ENCODE measurements around the gene FOXS1. TPM values are rescaled to one million over a fixed set of nuclear protein-coding genes. Genes with fewer than 3 reads are reported as not detected.

The FOXS1 gene
- polyA plus RNA-seq, 1 of the 3 experiments (the other 2 are of a cell fraction) = 0.99 TPM

DNA sequence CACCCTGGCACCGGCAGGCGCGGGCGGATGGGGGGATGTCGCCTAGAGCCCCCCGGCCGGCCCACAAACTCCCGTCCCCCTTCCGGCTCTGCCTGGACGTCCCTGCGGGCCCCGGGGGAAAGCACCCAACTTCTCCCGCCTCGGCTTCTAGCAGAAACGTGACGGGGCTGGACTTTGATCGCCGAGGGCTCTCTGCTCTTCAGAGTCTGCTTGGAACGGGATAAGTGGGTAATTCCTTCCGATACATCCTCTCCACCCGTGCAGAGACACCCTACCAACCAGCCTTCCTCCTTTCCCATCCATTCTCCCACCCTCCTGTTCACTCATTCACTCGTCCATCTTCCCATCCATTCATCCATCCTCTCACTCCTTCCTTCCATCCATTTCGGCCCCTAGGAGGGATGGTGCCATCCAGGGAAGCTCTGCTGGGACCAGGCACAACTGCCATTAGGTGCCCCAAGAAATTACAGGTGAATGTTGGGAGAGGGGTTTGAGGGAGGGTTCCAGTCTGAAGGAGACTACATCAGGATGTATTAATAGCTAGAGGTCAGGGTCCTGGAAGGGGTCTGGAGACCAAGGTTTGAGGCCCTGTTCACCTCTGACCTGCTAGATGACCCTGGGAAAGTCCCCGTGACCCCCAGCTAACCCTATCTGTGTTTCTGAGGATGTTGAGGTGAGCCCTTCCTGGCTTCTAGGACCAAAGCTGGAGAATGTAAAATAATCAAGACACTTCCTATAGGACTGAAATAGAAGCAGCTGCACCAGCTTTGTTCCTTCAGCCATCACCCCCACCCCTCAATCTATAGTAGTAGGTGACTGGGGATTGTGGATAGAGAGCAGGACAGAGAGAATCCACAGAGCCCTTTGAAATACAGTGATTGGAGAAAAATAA lies 25.6 kb upstream of the FOXS1 start (continued):
- TF ChIP-seq MAX (IDR thresholded peaks at IDR 0.05; ENCODE audit: low read depth) (no peak), RAD21 (IDR thresholded peaks at IDR 0.05; ENCODE audit: low read length) (no peak), CHD2 (IDR thresholded peaks at IDR 0.05; ENCODE audit: low read length, partially characterized antibody) (no peak), ELF1 (IDR thresholded peaks at IDR 0.05) (no peak), POLR2AphosphoS5 (IDR thresholded peaks at IDR 0.05; ENCODE audit: low read depth, low read length) (no peak), GATA2 (CRISPR knock-in tag; IDR thresholded peaks at IDR 0.05) (no peak), NFIC (IDR thresholded peaks at IDR 0.05; ENCODE audit: borderline replicate concordance) (no peak), NRF1 (IDR thresholded peaks at IDR 0.05; ENCODE audit: low read depth, low read length) (no peak), GABPA (IDR thresholded peaks at IDR 0.05; ENCODE audit: low read depth) (no peak), TEAD4 (IDR thresholded peaks at IDR 0.05; ENCODE audit: borderline replicate concordance, insufficient read depth) (no peak), RFX5 (IDR thresholded peaks at IDR 0.05; ENCODE audit: low read length) (no peak)
- TF ChIP-seq, protein P1, sequence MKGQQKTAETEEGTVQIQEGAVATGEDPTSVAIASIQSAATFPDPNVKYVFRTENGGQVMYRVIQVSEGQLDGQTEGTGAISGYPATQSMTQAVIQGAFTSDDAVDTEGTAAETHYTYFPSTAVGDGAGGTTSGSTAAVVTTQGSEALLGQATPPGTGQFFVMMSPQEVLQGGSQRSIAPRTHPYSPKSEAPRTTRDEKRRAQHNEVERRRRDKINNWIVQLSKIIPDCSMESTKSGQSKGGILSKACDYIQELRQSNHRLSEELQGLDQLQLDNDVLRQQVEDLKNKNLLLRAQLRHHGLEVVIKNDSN (IDR thresholded peaks at IDR 0.05; ENCODE audit: borderline replicate concordance, low read depth) = no peak

DNA sequence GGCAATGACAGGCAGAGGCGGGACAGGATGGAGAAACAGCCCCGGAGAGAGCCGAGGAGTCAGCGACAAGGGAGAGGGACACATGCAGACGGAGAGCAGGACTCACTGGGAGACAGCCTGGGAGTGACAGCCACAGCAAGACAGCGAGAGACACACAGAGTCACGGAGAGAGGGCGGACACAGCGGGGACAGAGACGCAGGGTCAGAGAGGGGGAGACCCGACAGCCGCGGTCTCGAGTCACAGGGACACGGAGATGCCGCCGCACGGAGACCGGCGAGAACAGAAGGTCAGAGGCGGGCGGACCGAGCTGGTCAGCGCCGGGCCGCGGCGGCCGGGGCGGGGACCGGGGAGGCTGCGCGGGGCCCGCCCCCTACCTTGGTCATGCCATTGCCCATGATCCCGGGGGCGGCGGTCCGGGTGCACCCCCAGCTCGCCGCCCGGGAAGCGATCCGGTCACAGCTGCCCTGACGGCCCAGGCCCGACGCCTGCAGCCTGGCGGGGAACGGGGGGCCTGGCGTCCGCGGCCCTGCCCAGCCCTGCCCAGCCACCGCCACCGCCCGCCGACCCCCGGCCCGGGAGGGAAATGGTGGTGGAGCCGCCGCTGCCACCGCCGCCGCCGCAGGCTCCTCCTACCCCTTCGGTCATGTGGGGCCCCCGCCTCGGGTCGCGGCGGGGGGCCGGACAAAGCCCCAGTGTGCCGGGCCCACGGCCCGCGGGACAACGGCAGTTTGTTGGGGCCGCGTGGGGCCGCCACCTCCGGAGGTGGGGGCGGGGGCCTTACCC lies 24.7 kb upstream of the FOXS1 start, which contains the start of the genes DUSP15 and TTLL9:
Gene DUSP15, minus strand, starts transcription at position 586 of the 784 bp plus-strand sequence. Its CDS starts 190 bp downstream, at position 396.
Gene TTLL9, plus strand, starts transcription at position 693 of the 784 bp plus-strand sequence. CDS start 493 bp downstream, outside the sequence.
- Histone ChIP-seq H2AFZ (ENCODE audit: low read depth) (peak within 1 kb of the TSS; percentile 94), H3K9ac (peak within 1 kb of the TSS; percentile 71), H3K36me3 (replicated peaks in 1 of 2; ENCODE audit: control insufficient read depth in 1 of 2, insufficient read depth in 2 of 2, low read length in 1 of 2) (no peaks in the 10 kb centered on the region), H3K4me2 (peak within 1 kb of the TSS; percentile 81), H3K27ac (ENCODE audit: low read depth in 2 of 2, low read length in 1 of 2) (peak within 1 kb of the TSS in 1 of 2 experiments; percentile 62; a peak in 1 of 4 replicates), H3K27me3 (ENCODE audit: insufficient read depth) (no peaks in the 10 kb centered on the region), H3K4me3 (ENCODE audit: low read depth in 2 of 2, low read length in 1 of 2) (peak within 1 kb of the TSS; percentile 66 to 69), H3K4me1 (ENCODE audit: control insufficient read depth in 1 of 2, insufficient read depth in 2 of 2, low read depth in 1 of 2, low read length in 1 of 2) (peaks cover 0 to 23% of the 10 kb centered on the region in 2 experiments; a peak in 1 of 4 replicates), H3K9me3 (no peaks in the 10 kb centered on the region), H4K20me1 (ENCODE audit: insufficient read depth) (no peaks in the 10 kb centered on the region), H3K9me2 (no peaks in the 10 kb centered on the region), H3F3A (replicated peaks; ENCODE audit: insufficient read depth) (peaks cover 5% of the 10 kb centered on the region), H3K79me2 (ENCODE audit: insufficient read depth) (no peaks in the 10 kb centered on the region)
- DNase-seq = peak; percentile 90
- ChIA-PET POLR2A (no interaction called here), CTCF (interaction anchor here (0.9 to 2.7 kb wide), 5 partner anchors 9 to 82 kb away, joined by 3 to 13 read pairs (median 5); partner anchors contain the start of gene PDRG1)
- 7% methylated on average over 10 of the region's 80 CpGs for WGBS (ENCODE audit: low lambda C conversion rate)
- TF ChIP-seq, protein P1 (IDR thresholded peaks at IDR 0.05; ENCODE audit: borderline replicate concordance, low read depth) = peak; percentile 54
- no peak for TF ChIP-seq PBX3 (IDR thresholded peaks at IDR 0.05)
- TF ChIP-seq NRF1 (IDR thresholded peaks at IDR 0.05; ENCODE audit: low read depth, low read length) = peak; percentile 43
- peak; percentile 74 for TF ChIP-seq MXI1 (IDR thresholded peaks at IDR 0.05; ENCODE audit: low read depth, low read length)
- TF ChIP-seq MEF2A (IDR thresholded peaks at IDR 0.05; ENCODE audit: borderline replicate concordance, low read depth) = no peak
- TF ChIP-seq FOXJ3 (CRISPR knock-in tag; IDR thresholded peaks at IDR 0.05) = no peak
